HepG2 (cell line): Measurements from ENCODE around the gene GCLC. TPM values are rescaled to one million over a fixed set of nuclear protein-coding genes. Genes with fewer than 3 reads are reported as not detected.
A peak's percentile ranks its signal among the peaks of the same experiment; 100 is the strongest.

ENCODE experiments used
- ATAC-seq: fragments of 200-7000 bp; cut with Tn5 transposase; 3 replicates; pipeline ENCODE4 v1.9.1; 2020; ENCODE audit warnings: mild to moderate bottlenecking, moderate library complexity
- BruUV-seq: library from RNA; stranded (reverse); fragments of 400-500 nt; replicated peaks from 2 replicates; lab custom pipeline; 2021; lab: Mats Ljungman, UMichigan
- CTCF ChIA-PET: fragments of 300-600 bp; formaldehyde crosslinking; extraction: SDS; loops from one replicate; lab custom pipeline; 2021; ENCODE audit warnings: low total read pairs, inconsistent platforms, low intra/inter-chr PET ratio; lab: Yijun Ruan, JAX
- POLR2A ChIA-PET: fragments of 350-600 bp; sonication (Branson Sonifier 250); formaldehyde crosslinking; loops from one replicate; lab custom pipeline; 2020; ENCODE audit warnings: antibody characterized with exemption, inconsistent platforms; lab: Yijun Ruan, JAX
- DNase-seq: peaks from one replicate; pipeline ENCODE4 v3.0.0-alpha.2; 2015; ENCODE audit warnings: low spot score
- FAIRE-seq: peaks from 3 replicates; lab custom pipeline; 2011; peaks lifted over from hg19 to GRCh38; lab: Jason Lieb, UNC
- H2AFZ ChIP-seq: one replicate; pipeline ENCODE4 v1.6.1; 2011; ENCODE audit warnings: low read length, inconsistent platforms
- H3K27ac ChIP-seq: fragments of 300-600 bp; 3 replicates; pipeline ENCODE4 v1.8.0; 2011; ENCODE audit warnings: mixed run types, mild to moderate bottlenecking, mixed read lengths, low read length, inconsistent platforms; ENCODE audit not compliant: insufficient read depth; ENCODE audit errors: extremely low read length
- H3K27me3 ChIP-seq, 2 experiments: fragments of 200-600 bp in 1 of 2; 2 replicates in 1 of 2; 3 replicates in 1 of 2; pipeline versions ENCODE4 v1.6.0 to v1.8.0; 2011; ENCODE audit warnings: low read length in 2 of 2, mild to moderate bottlenecking in 2 of 2, moderate library complexity in 2 of 2, inconsistent platforms in 1 of 2; ENCODE audit not compliant: insufficient read depth in 2 of 2, control insufficient read depth in 1 of 2
- H3K36me3 ChIP-seq, 2 experiments: fragments of 200-600 bp in 1 of 2; replicated peaks in 1 of 2; 2 replicates in 1 of 2; 3 replicates in 1 of 2; pipeline versions ENCODE4 v1.5.1 to v1.8.0; 2011; ENCODE audit warnings: low read length in 2 of 2, inconsistent platforms in 1 of 2; ENCODE audit not compliant: insufficient read depth in 2 of 2, control insufficient read depth in 1 of 2
- H3K4me1 ChIP-seq: 2 replicates; pipeline ENCODE4 v1.5.1; 2012; ENCODE audit warnings: low read length, inconsistent platforms; ENCODE audit not compliant: insufficient read depth
- H3K4me2 ChIP-seq: 2 replicates; pipeline ENCODE4 v1.6.0; 2011; ENCODE audit warnings: low read depth, low read length, inconsistent platforms
- H3K4me3 ChIP-seq, 3 experiments: fragments of 200-600 bp in 1 of 3; sonication (generic), shearing (Covaris generic) in 1 of 3; replicated peaks in 1 of 3; 2 replicates each; pipeline ENCODE4 v1.5.1; 2011 to 2016; ENCODE audit warnings: low read length in 3 of 3, inconsistent platforms in 2 of 3, low read depth in 2 of 3, mild to moderate bottlenecking in 2 of 3, control low read depth in 1 of 3, mixed read lengths in 1 of 3; ENCODE audit not compliant: insufficient read depth in 1 of 3
- H3K79me2 ChIP-seq: one replicate; pipeline ENCODE4 v1.6.1; 2011; ENCODE audit warnings: low read length, inconsistent platforms; ENCODE audit not compliant: insufficient read depth
- H3K9ac ChIP-seq: 2 replicates; pipeline ENCODE4 v1.6.0; 2011; ENCODE audit warnings: mild to moderate bottlenecking, low read depth, low read length, inconsistent platforms; ENCODE audit not compliant: insufficient read depth
- H3K9me3 ChIP-seq: 2 replicates; pipeline ENCODE4 v1.5.1; 2012; ENCODE audit warnings: mild to moderate bottlenecking, low read length
- H4K20me1 ChIP-seq: 2 replicates; pipeline ENCODE4 v1.6.0; 2011; ENCODE audit warnings: inconsistent platforms, mild to moderate bottlenecking, low read length, moderate library complexity; ENCODE audit not compliant: insufficient read depth
- BCL6 ChIP-seq: IDR thresholded peaks from 2 replicates; pipeline ENCODE4 v1.6.1; 2016; ENCODE audit warnings: missing genetic modification reagents, missing compliant biosample characterization
- CTCF ChIP-seq: sonication (generic); formaldehyde crosslinking; IDR thresholded peaks from 2 replicates; pipeline ENCODE4 v1.5.0; 2020; ENCODE audit warnings: mild to moderate bottlenecking, missing genetic modification reagents, moderate library complexity
- FOXA3 ChIP-seq: IDR thresholded peaks from 2 replicates; pipeline ENCODE4 v1.6.1; 2016; ENCODE audit warnings: missing genetic modification reagents, missing compliant biosample characterization
- FOXO1 ChIP-seq: sonication (generic); formaldehyde crosslinking; IDR thresholded peaks from 2 replicates; pipeline ENCODE4 v1.4.0; 2020; ENCODE audit warnings: missing genetic modification reagents
- KDM2A ChIP-seq: sonication (generic); formaldehyde crosslinking; IDR thresholded peaks from 2 replicates; pipeline ENCODE4 v1.4.0; 2020; ENCODE audit warnings: low read depth, missing genetic modification reagents, borderline replicate concordance
- KDM3A ChIP-seq: IDR thresholded peaks from 2 replicates; pipeline ENCODE4 v1.6.1; 2018; ENCODE audit warnings: low read depth, missing compliant biosample characterization
- PAF1 ChIP-seq: IDR thresholded peaks from 2 replicates; pipeline ENCODE4 v1.6.1; 2016; ENCODE audit warnings: missing genetic modification reagents, missing compliant biosample characterization
- RBM22 ChIP-seq: fragments of 200-400 bp; formaldehyde crosslinking; optimal IDR thresholded peaks from 2 replicates; pipeline ENCODE3; 2017; ENCODE audit warnings: mild to moderate bottlenecking, low read length, moderate library complexity
- SALL1 ChIP-seq: sonication (generic); formaldehyde crosslinking; IDR thresholded peaks from 2 replicates; pipeline ENCODE4 v1.8.0; 2022; ENCODE audit warnings: mild to moderate bottlenecking, missing genetic modification reagents
- ZNF142 ChIP-seq: sonication (generic); formaldehyde crosslinking; IDR thresholded peaks from 2 replicates; pipeline ENCODE4 v1.4.0; 2020; ENCODE audit warnings: missing genetic modification reagents
- ZNF230 ChIP-seq: sonication (generic); formaldehyde crosslinking; IDR thresholded peaks from 2 replicates; pipeline ENCODE4 v1.4.0; 2020; ENCODE audit warnings: mild to moderate bottlenecking, missing genetic modification reagents
- ZNF253 ChIP-seq: sonication (generic); formaldehyde crosslinking; IDR thresholded peaks from 2 replicates; pipeline ENCODE4 v1.8.0; 2022; ENCODE audit warnings: mild to moderate bottlenecking, missing genetic modification reagents, borderline replicate concordance
- ZNF317 ChIP-seq: sonication (generic); formaldehyde crosslinking; IDR thresholded peaks from 2 replicates; pipeline ENCODE4 v1.5.0; 2020; ENCODE audit warnings: mild to moderate bottlenecking, missing genetic modification reagents
- ZNF343 ChIP-seq: sonication (generic); formaldehyde crosslinking; IDR thresholded peaks from 2 replicates; pipeline ENCODE4 v1.4.0; 2020; ENCODE audit warnings: mild to moderate bottlenecking, missing genetic modification reagents
- ZNF746 ChIP-seq: sonication (generic); formaldehyde crosslinking; IDR thresholded peaks from 2 replicates; pipeline ENCODE4 v1.8.0; 2022; ENCODE audit warnings: mild to moderate bottlenecking, missing genetic modification reagents
- WGBS: methylation state at CpG from one replicate; pipeline ENCODE4 v1.1.6; 2017; ENCODE audit warnings: low lambda C conversion rate; 5-methylcytosine and 5-hydroxymethylcytosine counted together
- in situ Hi-C: cut with HindIII; loops from 2 replicates; pipeline ENCODE4 v1.10.0; 2017; ENCODE audit warnings: low pct_unique_long_range_greater_than_20kb; ENCODE audit not compliant: extremely low pct_ligation_motif_present
- intact Hi-C: fragments of 100-400 bp; cut with micrococcal nuclease; formaldehyde crosslinking; loops from one replicate; pipeline ENCODE4 v1.10.0; 2022; ENCODE audit not compliant: unreplicated experiment
- polyA plus RNA-seq, 8 experiments: library from polyadenylated mRNA; depleted of rRNA in 3 of 8; stranded (reverse) in 7 of 8; unstranded in 1 of 8; fragments of >200 nt; fragmentation: Illumina TruSeq in 4 of 8; extraction: Trizol in 4 of 8; gene quantifications; 2 replicates each; pipeline versions ENCODE4 v1.2.1 to v1.2.3, GENCODE V29; 2011 to 2016; ENCODE audit warnings: low read depth in 4 of 8, missing spikeins in 1 of 8, mixed read lengths in 1 of 8; ENCODE audit not compliant: insufficient read depth in 1 of 8
- total RNA-seq, 5 experiments: library from RNA; depleted of rRNA; stranded (reverse); fragments of >200 nt; fragmentation: Illumina TruSeq; extraction: Trizol; gene quantifications; 2 replicates each; pipeline ENCODE4 v1.2.3, GENCODE V29; 2016; ENCODE audit warnings: low read depth in 1 of 5

GCLC gene
- total and polyA plus RNA-seq, 2 of the 13 experiments (the other 11 are each of a cell fraction or from before 2014, with no cell fraction given) = 35.3 to 84.6 TPM

GRCh38 chr6:53513519-53513966, 31.4 kb downstream of the GCLC start (continued):
- no peak for TF ChIP-seq ZNF343 (CRISPR knock-in tag)
- TF ChIP-seq KDM2A (CRISPR knock-in tag) = no peak
- no peak for TF ChIP-seq ZNF746 (CRISPR knock-in tag)
- peak; percentile 41; the same call in 1 of the 2 replicates for TF ChIP-seq CTCF (CRISPR knock-in tag)
- no peak for TF ChIP-seq ZNF253 (CRISPR knock-in tag)
- no peak for TF ChIP-seq PAF1 (CRISPR knock-in tag)
- TF ChIP-seq BCL6 (CRISPR knock-in tag) = 0 out of 2 replicates have a peak, but pooled peaks have one; percentile 41
- peak; percentile 72 for TF ChIP-seq RBM22
- no peak for TF ChIP-seq ZNF230

GRCh38 chr6:53513056-53513455, 31.8 kb downstream of the GCLC start:
- FAIRE-seq = peak; percentile 40
- Histone ChIP-seq H4K20me1 (no peaks in the 10 kb centered on the region), H3K79me2 (peaks cover 6% of the 10 kb centered on the region), H3K36me3 (peaks cover 18 to 40% of the 10 kb centered on the region in 2 experiments), H3K4me1 (peaks cover 59% of the 10 kb centered on the region), H3K27me3 (no peaks in the 10 kb centered on the region), H2AFZ (no peak overlapping the region), H3K9ac (no peak overlapping the region), H3K4me3 (no peak overlapping the region; a peak in 1 of 6 replicates), H3K27ac (peak overlapping the region; percentile 39), H3K4me2 (peak overlapping the region; percentile 2; the same call in 1 of the 2 replicates), H3K9me3 (no peaks in the 10 kb centered on the region)
- intact Hi-C loops (loop anchor here (5.0 kb wide), 1 partner anchor 204 kb away; no protein-coding TSS in a partner anchor), in situ Hi-C loops (no loop called here)
- BruUV-seq = no TSS peak
- POLR2A ChIA-PET = interaction anchor here (2.2 to 3.1 kb wide), 2 partner anchors 32 to 35 kb away, joined by 10 to 11 read pairs; partner anchors contain the start of gene GCLC
- CTCF ChIA-PET = no interaction called here
- peak; percentile 51 for ATAC-seq
- no peak for DNase-seq
- 94% methylated on average over 4 of the region's 4 CpGs for WGBS
- TF ChIP-seq FOXA3 (CRISPR knock-in tag) (0 out of 2 replicates have a peak, but pooled peaks have one; percentile 1), SALL1 (CRISPR knock-in tag) (0 out of 2 replicates have a peak, but pooled peaks have one; percentile 10), ZNF142 (CRISPR knock-in tag) (no peak), FOXO1 (CRISPR knock-in tag) (no peak), ZNF317 (CRISPR knock-in tag) (no peak), KDM3A (no peak)
